Activated CD8-positive, alpha-beta T cell treated with anti-CD3 and anti-CD28 coated beads for 36 hours (primary cell): ENCODE results near the gene GNAZ. TPM values are rescaled to one million over a fixed set of nuclear protein-coding genes. Genes with fewer than 3 reads are reported as not detected.

Experiments
- ATAC-seq: fragments of 200-7000 bp; cut with Tn5 transposase; one replicate; pipeline ENCODE4 v1.10.0; 2021; ENCODE audit warnings: mild to moderate bottlenecking, moderate library complexity
- CTCF ChIA-PET: fragments of 350-600 bp; sonication (Branson Sonifier 250); formaldehyde crosslinking; loops from one replicate; lab custom pipeline; 2021; ENCODE audit warnings: antibody characterized with exemption; lab: Charles Lee
- POLR2A ChIA-PET: fragments of 350-600 bp; sonication (Branson Sonifier 250); formaldehyde crosslinking; loops from one replicate; lab custom pipeline; 2021; ENCODE audit warnings: antibody characterized with exemption; lab: Charles Lee
- DNase-seq: peaks from one replicate; pipeline ENCODE4 v3.0.0-alpha.2; 2020
- H3K27ac Mint-ChIP-seq: one replicate; pipeline ENCODE4 v1.8.0; 2021; ENCODE audit warnings: mild to moderate bottlenecking, mixed read lengths
- H3K27me3 Mint-ChIP-seq: one replicate; pipeline ENCODE4 v1.8.0; 2021; ENCODE audit warnings: mixed read lengths
- H3K36me3 Mint-ChIP-seq: one replicate; pipeline ENCODE4 v1.8.0; 2021; ENCODE audit warnings: low read depth, mixed read lengths
- H3K4me1 Mint-ChIP-seq: one replicate; pipeline ENCODE4 v1.8.0; 2021; ENCODE audit warnings: low read depth, mixed read lengths
- H3K4me3 Mint-ChIP-seq: one replicate; pipeline ENCODE4 v1.8.0; 2021; ENCODE audit warnings: mild to moderate bottlenecking, moderate library complexity, mixed read lengths
- H3K9me3 Mint-ChIP-seq: one replicate; pipeline ENCODE4 v1.8.0; 2021; ENCODE audit warnings: mixed read lengths
- intact Hi-C: fragments of 100-400 bp; cut with micrococcal nuclease; formaldehyde crosslinking; loops from one replicate; pipeline ENCODE4 v1.10.0; 2022
- total RNA-seq, 2 experiments: library from RNA; stranded (reverse); gene quantifications; one replicate each; pipeline ENCODE4 v1.2.3, GENCODE V29; 2021
- TF ChIP-seq, protein P1 (sequence below): fragments of 200-600 bp; IDR thresholded peaks from one replicate; pipeline ENCODE4 v1.8.0; 2022; ENCODE audit warnings: antibody characterized with exemption, mild to moderate bottlenecking

GNAZ gene
- total RNA-seq, 2 experiments from 2014 or later: 0.50 to 0.56 TPM

GRCh38 chr22:23125512-23126103, 55.3 kb downstream of the GNAZ start:
- Mint-ChIP-seq H3K4me3 (no peak overlapping the region), H3K27ac (no peak overlapping the region), H3K36me3 (no peaks in the 10 kb centered on the region), H3K27me3 (no peaks in the 10 kb centered on the region), H3K9me3 (no peaks in the 10 kb centered on the region), H3K4me1 (no peaks in the 10 kb centered on the region)
- TF ChIP-seq, protein P1, sequence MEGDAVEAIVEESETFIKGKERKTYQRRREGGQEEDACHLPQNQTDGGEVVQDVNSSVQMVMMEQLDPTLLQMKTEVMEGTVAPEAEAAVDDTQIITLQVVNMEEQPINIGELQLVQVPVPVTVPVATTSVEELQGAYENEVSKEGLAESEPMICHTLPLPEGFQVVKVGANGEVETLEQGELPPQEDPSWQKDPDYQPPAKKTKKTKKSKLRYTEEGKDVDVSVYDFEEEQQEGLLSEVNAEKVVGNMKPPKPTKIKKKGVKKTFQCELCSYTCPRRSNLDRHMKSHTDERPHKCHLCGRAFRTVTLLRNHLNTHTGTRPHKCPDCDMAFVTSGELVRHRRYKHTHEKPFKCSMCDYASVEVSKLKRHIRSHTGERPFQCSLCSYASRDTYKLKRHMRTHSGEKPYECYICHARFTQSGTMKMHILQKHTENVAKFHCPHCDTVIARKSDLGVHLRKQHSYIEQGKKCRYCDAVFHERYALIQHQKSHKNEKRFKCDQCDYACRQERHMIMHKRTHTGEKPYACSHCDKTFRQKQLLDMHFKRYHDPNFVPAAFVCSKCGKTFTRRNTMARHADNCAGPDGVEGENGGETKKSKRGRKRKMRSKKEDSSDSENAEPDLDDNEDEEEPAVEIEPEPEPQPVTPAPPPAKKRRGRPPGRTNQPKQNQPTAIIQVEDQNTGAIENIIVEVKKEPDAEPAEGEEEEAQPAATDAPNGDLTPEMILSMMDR: no peak
- ATAC-seq: no peak
- ChIA-PET CTCF (interaction anchor here (9.7 to 10.8 kb wide), 2 partner anchors 168 kb away, joined by 106 to 274 read pairs; no protein-coding TSS in a partner anchor), POLR2A (no interaction called here)
- DNase-seq: no peak
- intact Hi-C loops: no loop called here

- Mint-ChIP-seq H3K27ac (no peak overlapping the region), H3K9me3 (no peaks in the 10 kb centered on the region), H3K4me1 (no peaks in the 10 kb centered on the region), H3K36me3 (no peaks in the 10 kb centered on the region), H3K4me3 (no peak overlapping the region), H3K27me3 (no peaks in the 10 kb centered on the region)
- ATAC-seq (no peak), DNase-seq (no peak)
- intact Hi-C loops: no loop called here
- POLR2A ChIA-PET: interaction anchor here (0.5 kb wide), 1 partner anchor 81 kb away, joined by 3 read pairs; no protein-coding TSS in a partner anchor
- CTCF ChIA-PET: interaction anchor here (1.9 to 10.8 kb wide), 2 partner anchors 160 to 169 kb away, joined by 13 to 274 read pairs; no protein-coding TSS in a partner anchor
- TF ChIP-seq, protein P1: no peak
Measured at GRCh38 chr22:23126165-23127054, 56.1 kb downstream of the GNAZ start.

DNA sequence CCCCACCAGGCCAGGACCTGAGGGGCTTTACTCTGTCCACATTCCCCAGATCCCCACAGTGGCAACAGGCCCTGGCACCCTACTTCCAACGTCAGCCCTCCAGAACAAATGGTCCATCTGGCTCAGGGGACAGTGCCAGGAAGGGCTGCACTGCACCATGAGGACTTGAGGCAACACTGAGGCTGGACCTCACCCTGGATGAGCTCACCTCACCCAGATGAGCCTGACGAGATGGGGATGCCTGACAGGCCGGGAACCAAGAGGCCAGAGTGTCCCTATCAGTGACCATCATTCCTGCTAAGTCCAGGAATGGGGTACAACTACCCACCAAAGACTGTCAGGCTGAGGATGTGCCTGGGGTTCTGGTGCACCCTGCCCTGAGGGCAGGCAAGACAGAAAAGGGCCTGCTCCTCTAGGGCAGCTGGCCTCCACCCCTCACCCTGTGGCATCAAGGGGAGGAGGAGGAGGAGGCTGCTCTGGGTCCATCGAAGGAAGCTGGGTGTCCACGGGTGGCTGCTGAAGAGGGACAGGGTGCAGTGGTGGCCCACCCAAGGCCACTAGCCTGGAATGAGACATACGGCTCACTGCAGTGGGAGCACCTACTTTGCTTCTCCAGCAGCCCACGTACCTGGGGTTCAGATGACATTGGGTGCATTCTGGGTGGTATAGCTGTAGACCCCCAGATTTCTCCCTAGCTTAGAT, 56.9 kb downstream of the GNAZ start:
- CTCF ChIA-PET: interaction anchor here (0.9 to 10.8 kb wide), 8 partner anchors 8 to 170 kb away, joined by 3 to 274 read pairs (median 6); no protein-coding TSS in a partner anchor
- Mint-ChIP-seq H3K9me3 (no peaks in the 10 kb centered on the region), H3K4me3 (no peak overlapping the region), H3K27ac (no peak overlapping the region), H3K36me3 (no peaks in the 10 kb centered on the region), H3K27me3 (no peaks in the 10 kb centered on the region), H3K4me1 (no peaks in the 10 kb centered on the region)
- intact Hi-C loops: no loop called here
- POLR2A ChIA-PET: interaction anchor here (0.5 kb wide), 1 partner anchor 82 kb away, joined by 3 read pairs; no protein-coding TSS in a partner anchor
- no peak for ATAC-seq
- no peak for DNase-seq
- TF ChIP-seq, protein P1: no peak

DNA sequence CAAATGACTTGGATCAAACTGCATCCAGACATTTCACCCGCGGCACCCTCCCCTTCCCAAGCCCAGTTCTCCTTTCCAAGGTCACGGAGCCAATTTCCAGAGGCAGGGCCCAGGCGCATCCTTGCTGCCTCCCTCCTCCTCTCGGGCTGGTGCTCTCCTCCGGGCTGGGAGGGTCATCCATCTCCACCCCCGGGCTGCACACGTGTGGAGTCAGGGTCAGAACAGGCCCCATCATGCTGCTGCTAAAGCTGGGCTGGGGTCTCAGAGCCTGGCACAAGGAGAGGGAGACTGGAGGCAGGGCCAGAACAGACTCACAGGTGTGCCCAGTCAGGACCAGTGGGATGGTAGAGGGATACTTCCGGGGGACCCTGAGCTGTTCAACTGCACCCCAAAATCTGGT, 57.5 kb downstream of the GNAZ start:
- DNase-seq (no peak), ATAC-seq (no peak)
- CTCF ChIA-PET: interaction anchor here (0.6 to 10.8 kb wide), 15 partner anchors 8 to 318 kb away, joined by 3 to 274 read pairs (median 4); partner anchors contain the start of gene GNAZ
- Mint-ChIP-seq H3K27me3 (no peaks in the 10 kb centered on the region), H3K4me3 (no peak overlapping the region), H3K9me3 (no peaks in the 10 kb centered on the region), H3K36me3 (no peaks in the 10 kb centered on the region), H3K4me1 (no peaks in the 10 kb centered on the region), H3K27ac (no peak overlapping the region)
- intact Hi-C loops: loop anchor here (1.0 kb wide), 1 partner anchor 168 kb away; no protein-coding TSS in a partner anchor
- TF ChIP-seq, protein P1: no peak
- POLR2A ChIA-PET: no interaction called here
